Measurements from ENCODE around the gene TBC1D26.

- no peak for TF ChIP-seq CTCF (IDR thresholded peaks at IDR 0.05; ENCODE audit: insufficient read depth, low read depth, low read length)
- no peak for TF ChIP-seq EZH2 (IDR thresholded peaks at IDR 0.05; ENCODE audit: insufficient read depth, low read length)
Observed at GRCh38 chr17:15740570-15741120, 8.6 kb downstream of the TBC1D26 start.
